ENCODE data around the gene PPP3R1. TPM values are rescaled to one million over a fixed set of nuclear protein-coding genes. Genes with fewer than 3 reads are reported as not detected.

PPP3R1 gene
- total and polyA plus RNA-seq, 2 of the 4 experiments (the other 2 are of a cell fraction): 9.1 to 17.3 TPM

DNA sequence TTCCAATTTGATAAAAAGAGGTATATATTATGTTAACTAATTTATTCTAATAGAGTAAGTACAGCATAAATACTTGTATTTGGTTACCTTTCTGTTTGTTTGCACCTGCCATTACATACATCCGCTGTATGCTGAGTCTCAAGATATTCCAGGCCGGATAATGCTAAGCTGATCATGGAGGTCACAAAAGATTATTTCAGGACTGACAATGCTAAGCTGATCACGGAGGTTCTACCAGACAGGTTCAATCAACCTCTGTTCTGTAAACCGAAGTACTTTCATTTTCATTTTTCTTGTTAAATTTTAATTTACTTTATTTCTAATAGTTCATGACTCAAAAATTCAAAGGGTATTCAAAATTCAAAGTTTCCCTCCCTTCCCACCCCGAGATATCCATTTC lies 63.5 kb downstream of the PPP3R1 start:
- DNase-seq: no peak
- Histone ChIP-seq H3K23ac (ENCODE audit: low read depth, low read length) (no peak overlapping the region), H3K18ac (ENCODE audit: low read depth, low read length) (no peak overlapping the region), H3K14ac (replicated peaks; ENCODE audit: low read depth, low read length) (no peak overlapping the region), H3K36me3 (ENCODE audit: control insufficient read depth, insufficient read depth, low read length) (peaks cover 6% of the 10 kb centered on the region; the same call in 1 of the 2 replicates), H2BK15ac (ENCODE audit: low read depth, low read length) (no peak overlapping the region), H3K9me3 (ENCODE audit: control insufficient read depth, insufficient read depth, low read length) (no peaks in the 10 kb centered on the region), H3K27ac (ENCODE audit: insufficient read depth, low read length) (no peak overlapping the region), H3K4ac (ENCODE audit: low read depth, low read length) (no peak overlapping the region), H3K27me3 (ENCODE audit: control insufficient read depth, insufficient read depth, low read length) (no peaks in the 10 kb centered on the region), H2AK9ac (replicated peaks; ENCODE audit: low read depth, low read length, poor library complexity) (no peak overlapping the region), H3K4me1 (ENCODE audit: control insufficient read depth, insufficient read depth, low read length) (peaks cover 5% of the 10 kb centered on the region), H2BK120ac (ENCODE audit: low read depth, low read length) (no peak overlapping the region), H2AFZ (replicated peaks; ENCODE audit: low read length, poor library complexity) (no peak overlapping the region), H3K4me2 (ENCODE audit: low read depth, low read length) (peak overlapping the region; percentile 36; the same call in 1 of the 2 replicates), H4K5ac (ENCODE audit: low read depth, low read length) (no peak overlapping the region), H4K8ac (ENCODE audit: low read depth in 2 of 2, low read length in 2 of 2) (no peak overlapping the region), H2AK5ac (ENCODE audit: low read depth, low read length) (no peak overlapping the region), H2BK5ac (ENCODE audit: low read depth, low read length, poor library complexity, severe bottlenecking) (no peak overlapping the region), H3K9me1 (ENCODE audit: insufficient read depth, low read length) (peaks cover 8% of the 10 kb centered on the region), H3K79me1 (ENCODE audit: low read depth in 1 of 2, low read length in 2 of 2) (peaks cover 14 to 58% of the 10 kb centered on the region in 2 experiments), H4K20me1 (ENCODE audit: insufficient read depth, low read length) (peaks cover 36% of the 10 kb centered on the region; the same call in 1 of the 2 replicates), H3K9ac (ENCODE audit: low read depth, low read length) (no peak overlapping the region), H3K4me3 (ENCODE audit: insufficient read depth, low read depth, low read length) (no peak overlapping the region), H3K56ac (ENCODE audit: extremely low read depth, insufficient read depth, low read length) (no peak overlapping the region), H4K91ac (ENCODE audit: insufficient read depth, low read depth, low read length) (no peak overlapping the region), H2BK20ac (ENCODE audit: low read depth, low read length) (no peak overlapping the region)
- BruUV-seq (replicated peaks): no TSS peak
- intact Hi-C loops (cut with micrococcal nuclease): no loop called here
- CTCF ChIA-PET: no interaction called here
- no CpG with 5 or more reads among the region's 5 CpGs for WGBS, 2 experiments (ENCODE audit: extremely low coverage in 2 of 2, insufficient read length in 1 of 2)
- no peak for ATAC-seq (ENCODE audit: low read depth)
- TF ChIP-seq BHLHE40 (IDR thresholded peaks at IDR 0.05; ENCODE audit: low read depth, low read length) (no peak), FOS (IDR thresholded peaks at IDR 0.05; ENCODE audit: low read depth, low read length) (no peak), POLR2A (IDR thresholded peaks at IDR 0.05; ENCODE audit: low read depth, low read length) (no peak), RCOR1 (IDR thresholded peaks at IDR 0.05; ENCODE audit: insufficient replicate concordance, low read length) (no peak), MAZ (IDR thresholded peaks at IDR 0.05; ENCODE audit: borderline replicate concordance, low read depth, low read length) (no peak), MXI1 (IDR thresholded peaks at IDR 0.05; ENCODE audit: borderline replicate concordance, low read depth, low read length) (no peak), RFX5 (IDR thresholded peaks at IDR 0.05; ENCODE audit: low read depth, low read length) (no peak), SMC3 (IDR thresholded peaks at IDR 0.05; ENCODE audit: low read depth, low read length) (no peak), RAD21 (IDR thresholded peaks at IDR 0.05; ENCODE audit: low read length) (no peak), CHD1 (IDR thresholded peaks at IDR 0.05; ENCODE audit: low read depth, low read length) (no peak), ELK1 (IDR thresholded peaks at IDR 0.05; ENCODE audit: borderline replicate concordance, low read depth, low read length) (no peak), MAFK (IDR thresholded peaks at IDR 0.05; ENCODE audit: low read depth, low read length) (no peak), NFE2L2 (IDR thresholded peaks at IDR 0.05; ENCODE audit: low read depth, low read length) (no peak), CEBPB (IDR thresholded peaks at IDR 0.05; ENCODE audit: low read depth, low read length) (no peak)
- TF ChIP-seq, protein P1, sequence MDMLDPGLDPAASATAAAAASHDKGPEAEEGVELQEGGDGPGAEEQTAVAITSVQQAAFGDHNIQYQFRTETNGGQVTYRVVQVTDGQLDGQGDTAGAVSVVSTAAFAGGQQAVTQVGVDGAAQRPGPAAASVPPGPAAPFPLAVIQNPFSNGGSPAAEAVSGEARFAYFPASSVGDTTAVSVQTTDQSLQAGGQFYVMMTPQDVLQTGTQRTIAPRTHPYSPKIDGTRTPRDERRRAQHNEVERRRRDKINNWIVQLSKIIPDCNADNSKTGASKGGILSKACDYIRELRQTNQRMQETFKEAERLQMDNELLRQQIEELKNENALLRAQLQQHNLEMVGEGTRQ (IDR thresholded peaks at IDR 0.05; ENCODE audit: low read depth, low read length): no peak
- TF ChIP-seq, protein P2, sequence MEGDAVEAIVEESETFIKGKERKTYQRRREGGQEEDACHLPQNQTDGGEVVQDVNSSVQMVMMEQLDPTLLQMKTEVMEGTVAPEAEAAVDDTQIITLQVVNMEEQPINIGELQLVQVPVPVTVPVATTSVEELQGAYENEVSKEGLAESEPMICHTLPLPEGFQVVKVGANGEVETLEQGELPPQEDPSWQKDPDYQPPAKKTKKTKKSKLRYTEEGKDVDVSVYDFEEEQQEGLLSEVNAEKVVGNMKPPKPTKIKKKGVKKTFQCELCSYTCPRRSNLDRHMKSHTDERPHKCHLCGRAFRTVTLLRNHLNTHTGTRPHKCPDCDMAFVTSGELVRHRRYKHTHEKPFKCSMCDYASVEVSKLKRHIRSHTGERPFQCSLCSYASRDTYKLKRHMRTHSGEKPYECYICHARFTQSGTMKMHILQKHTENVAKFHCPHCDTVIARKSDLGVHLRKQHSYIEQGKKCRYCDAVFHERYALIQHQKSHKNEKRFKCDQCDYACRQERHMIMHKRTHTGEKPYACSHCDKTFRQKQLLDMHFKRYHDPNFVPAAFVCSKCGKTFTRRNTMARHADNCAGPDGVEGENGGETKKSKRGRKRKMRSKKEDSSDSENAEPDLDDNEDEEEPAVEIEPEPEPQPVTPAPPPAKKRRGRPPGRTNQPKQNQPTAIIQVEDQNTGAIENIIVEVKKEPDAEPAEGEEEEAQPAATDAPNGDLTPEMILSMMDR (conservative IDR thresholded peaks at IDR 0.05; ENCODE audit: low read depth, low read length): no peak
- dilution Hi-C loops (cut with HindIII; ENCODE audit: low sequenced_read_pairs, unreplicated experiment): no loop called here
- POLR2A ChIA-PET (ENCODE audit: unreplicated experiment): interaction anchor here (0.7 kb wide), 1 partner anchor 539 kb away, joined by 4 read pairs; no protein-coding TSS in a partner anchor
- in situ Hi-C loops (cut with MboI; ENCODE audit: low sequenced_read_pairs): no loop called here
